Tibial artery (tissue), 4 donors: Measurements from ENCODE around the gene PODNL1.

ENCODE experiments used
- DNase-seq, 2 donors: peaks; one replicate each; pipeline ENCODE4 v3.0.0-alpha.2; 2019
- H3K27ac ChIP-seq, 2 donors: fragments of 200-600 bp; sonication (generic) in 1 of 2; 1 replicate in 1 of 2; 2 replicates in 1 of 2; pipeline ENCODE4 v1.5.1; 2018 to 2019; ENCODE audit warnings: mild to moderate bottlenecking in 1 of 2
- H3K27me3 ChIP-seq, 2 donors: fragments of 200-600 bp; sonication (generic) in 1 of 2; one replicate each; pipeline versions ENCODE4 v1.5.1 to v1.6.0; 2016 to 2019
- H3K36me3 ChIP-seq, 3 donors: fragments of 200-600 bp; sonication (generic) in 2 of 3; one replicate each; pipeline ENCODE4 v1.5.1; 2016 to 2019; ENCODE audit warnings: mild to moderate bottlenecking in 2 of 3
- H3K4me1 ChIP-seq, 4 donors: fragments of 200-600 bp; sonication (generic) in 2 of 4; 1 replicate in 3 of 4; 2 replicates in 1 of 4; pipeline ENCODE4 v1.5.1; 2016 to 2019
- H3K4me3 ChIP-seq, 2 donors: fragments of 200-600 bp; sonication (generic) in 1 of 2; 1 replicate in 1 of 2; 2 replicates in 1 of 2; pipeline ENCODE4 v1.5.1; 2018 to 2019; ENCODE audit warnings: mild to moderate bottlenecking in 2 of 2
- H3K9me3 ChIP-seq, 3 donors: fragments of 200-600 bp; sonication (generic) in 1 of 3; one replicate each; pipeline ENCODE4 v1.5.1; 2016 to 2019
- CTCF ChIP-seq, 2 experiments: fragments of 200-600 bp in 1 of 2; fragments of 450-650 bp in 1 of 2; IDR thresholded peaks; one replicate each; pipeline ENCODE4 v1.5.1; 2017 to 2019; ENCODE audit warnings: antibody characterized with exemption in 2 of 2, mild to moderate bottlenecking in 1 of 2, moderate library complexity in 1 of 2
- intact Hi-C: fragments of 100-400 bp; cut with DNase I; formaldehyde crosslinking; loops from one replicate; pipeline ENCODE4 v1.15.0; 2023; ENCODE audit warnings: low total_unique reads

PODNL1 gene

GRCh38 chr19:13966684-13967128 is 28.5 kb upstream of the PODNL1 start:
- Histone ChIP-seq H3K4me1 (no peaks in the 10 kb centered on the region), H3K27ac (no peak overlapping the region), H3K27me3 (no peaks in the 10 kb centered on the region), H3K4me3 (no peak overlapping the region), H3K36me3 (peaks cover 39 to 98% (median 65%) of the 10 kb centered on the region in 3 donors), H3K9me3 (no peaks in the 10 kb centered on the region)
- DNase-seq: no peak
- intact Hi-C loops: no loop called here
- no peak for TF ChIP-seq CTCF (IDR thresholded peaks at IDR 0.05)

- H3K27ac ChIP-seq: no peak overlapping the region
- H3K36me3 ChIP-seq: peaks cover 35 to 98% (median 65%) of the 10 kb centered on the region in 3 donors
- no peak overlapping the region for H3K4me3 ChIP-seq
- H3K4me1 ChIP-seq: no peaks in the 10 kb centered on the region
- TF ChIP-seq CTCF (IDR thresholded peaks at IDR 0.05): no peak
- DNase-seq: no peak
- no peaks in the 10 kb centered on the region for H3K9me3 ChIP-seq
- H3K27me3 ChIP-seq: no peaks in the 10 kb centered on the region
- intact Hi-C loops: no loop called here
Observed at GRCh38 chr19:13965926-13966683, 27.9 kb upstream of the PODNL1 start.

GRCh38 chr19:13965377-13965896 is 27.2 kb upstream of the PODNL1 start:
- H3K27me3 ChIP-seq: no peaks in the 10 kb centered on the region
- no peak for TF ChIP-seq CTCF (IDR thresholded peaks at IDR 0.05)
- no peaks in the 10 kb centered on the region for H3K4me1 ChIP-seq
- no peak overlapping the region for H3K27ac ChIP-seq
- no peaks in the 10 kb centered on the region for H3K9me3 ChIP-seq
- intact Hi-C loops: no loop called here
- H3K36me3 ChIP-seq: peaks cover 38 to 99% (median 71%) of the 10 kb centered on the region in 3 donors
- no peak overlapping the region for H3K4me3 ChIP-seq
- DNase-seq: no peak

- TF ChIP-seq CTCF (IDR thresholded peaks at IDR 0.05): no peak
- peaks cover 42 to 100% (median 75%) of the 10 kb centered on the region in 3 donors for H3K36me3 ChIP-seq
- H3K27me3 ChIP-seq: no peaks in the 10 kb centered on the region
- H3K4me3 ChIP-seq: no peak overlapping the region
- no peaks in the 10 kb centered on the region for H3K9me3 ChIP-seq
- no peaks in the 10 kb centered on the region for H3K4me1 ChIP-seq
- no peak overlapping the region for H3K27ac ChIP-seq
- intact Hi-C loops: no loop called here
- no peak for DNase-seq
Observed at GRCh38 chr19:13964776-13965175, 26.6 kb upstream of the PODNL1 start.

GRCh38 chr19:13963603-13964105 is 25.4 kb upstream of the PODNL1 start:
- Histone ChIP-seq H3K36me3 (peaks cover 37 to 100% (median 75%) of the 10 kb centered on the region in 3 donors), H3K9me3 (no peaks in the 10 kb centered on the region), H3K4me3 (no peak overlapping the region), H3K27me3 (no peaks in the 10 kb centered on the region), H3K4me1 (no peaks in the 10 kb centered on the region), H3K27ac (no peak overlapping the region)
- DNase-seq: no peak
- intact Hi-C loops: no loop called here
- no peak for TF ChIP-seq CTCF (IDR thresholded peaks at IDR 0.05)
